T47D (cell line): ENCODE data around the gene ZWILCH.

ENCODE experiments used
- DNase-seq, 2 experiments: peaks; one replicate each; pipeline versions ENCODE4 v3.0.0 to v3.0.0-alpha.2; 2011 to 2012; ENCODE audit warnings: low read depth in 1 of 2, low spot score in 1 of 2
- JUND ChIP-seq: IDR thresholded peaks from 2 replicates; pipeline ENCODE4 v1.6.1; 2012; ENCODE audit warnings: low read depth
- in situ Hi-C: cut with HindIII; loops from 2 replicates; pipeline ENCODE4 v1.10.0; 2016; ENCODE audit warnings: low sequenced_read_pairs, low pct_unique_long_range_greater_than_20kb

Gene ZWILCH

GRCh38 chr15:66566963-66567531 is 61.9 kb downstream of the ZWILCH start:
- in situ Hi-C loops: no loop called here
- DNase-seq: peak; percentile 68 to 78
- no peak for TF ChIP-seq JUND

- TF ChIP-seq JUND: no peak
- DNase-seq: no peak
- in situ Hi-C loops: no loop called here
Measured at GRCh38 chr15:66567897-66568296, 62.8 kb downstream of the ZWILCH start.

- in situ Hi-C loops: no loop called here
- DNase-seq: no peak
Measured at GRCh38 chr15:66569461-66570137, 64.5 kb downstream of the ZWILCH start.

GRCh38 chr15:66570327-66570726 is 65.2 kb downstream of the ZWILCH start:
- in situ Hi-C loops: no loop called here
- DNase-seq: no peak
- TF ChIP-seq JUND: no peak

More at GRCh38 chr15:66569461-66570137, 64.5 kb downstream of the ZWILCH start:
- TF ChIP-seq JUND: no peak

- in situ Hi-C loops: no loop called here
Measured at GRCh38 chr15:66570842-66571478, 65.8 kb downstream of the ZWILCH start.

GRCh38 chr15:66572146-66572545 is 67.0 kb downstream of the ZWILCH start:
- DNase-seq: no peak
- in situ Hi-C loops: no loop called here

More at GRCh38 chr15:66570842-66571478, 65.8 kb downstream of the ZWILCH start:
- no peak for DNase-seq
- TF ChIP-seq JUND: no peak

GRCh38 chr15:66573348-66573718 is 68.2 kb downstream of the ZWILCH start:
- in situ Hi-C loops: no loop called here
- TF ChIP-seq JUND: no peak
- no peak for DNase-seq

More at GRCh38 chr15:66572146-66572545, 67.0 kb downstream of the ZWILCH start:
- TF ChIP-seq JUND: no peak

GRCh38 chr15:66573719-66574595 is 68.8 kb downstream of the ZWILCH start:
- DNase-seq: no peak
- TF ChIP-seq JUND: no peak
- in situ Hi-C loops: no loop called here

GRCh38 chr15:66574596-66574950 is 69.4 kb downstream of the ZWILCH start:
- TF ChIP-seq JUND: no peak
- in situ Hi-C loops: no loop called here
- DNase-seq: no peak

GRCh38 chr15:66578286-66578875 is 73.3 kb downstream of the ZWILCH start:
- no peak for DNase-seq
- in situ Hi-C loops: no loop called here
- no peak for TF ChIP-seq JUND

GRCh38 chr15:66580643-66581042 is 75.5 kb downstream of the ZWILCH start:
- TF ChIP-seq JUND: no peak
- in situ Hi-C loops: no loop called here
- DNase-seq: no peak

- TF ChIP-seq JUND: no peak
- in situ Hi-C loops: no loop called here
- DNase-seq: no peak
Measured at GRCh38 chr15:66581972-66582537, 76.9 kb downstream of the ZWILCH start.
